Activated naive CD4-positive, alpha-beta T cell treated with anti-CD3 and anti-CD28 coated beads, Interleukin-2, amount 50 U/mL, for 24 hours (primary cell): ENCODE data around the gene PLAAT3.
"Not testable (repeated sequence)": the region's sequence is repeated elsewhere in the genome, so short reads cannot be mapped to it uniquely, and the experiment has no call there.

Experiments
- H3K27ac Mint-ChIP-seq: one replicate; pipeline ENCODE4 v1.8.0; 2021; ENCODE audit warnings: mild to moderate bottlenecking, mixed read lengths
- H3K27me3 Mint-ChIP-seq: one replicate; pipeline ENCODE4 v1.8.0; 2021; ENCODE audit warnings: mixed read lengths
- H3K36me3 Mint-ChIP-seq: one replicate; pipeline ENCODE4 v1.8.0; 2021; ENCODE audit warnings: mixed read lengths
- H3K4me1 Mint-ChIP-seq: one replicate; pipeline ENCODE4 v1.8.0; 2021; ENCODE audit warnings: mixed read lengths
- H3K4me3 Mint-ChIP-seq: one replicate; pipeline ENCODE4 v1.8.0; 2021; ENCODE audit warnings: mild to moderate bottlenecking, mixed read lengths
- H3K9me3 Mint-ChIP-seq: one replicate; pipeline ENCODE4 v1.8.0; 2021; ENCODE audit warnings: mixed read lengths

Gene PLAAT3

GRCh38 chr11:63613517-63614135, 607 bp downstream of the PLAAT3 start:
- no peak overlapping the region for H3K27ac Mint-ChIP-seq
- H3K36me3 Mint-ChIP-seq, result no peaks in the 10 kb centered on the region
- peaks cover 14% of the 10 kb centered on the region for H3K4me1 Mint-ChIP-seq
- H3K27me3 Mint-ChIP-seq, result no peaks in the 10 kb centered on the region
- no peaks in the 10 kb centered on the region for H3K9me3 Mint-ChIP-seq
- H3K4me3 Mint-ChIP-seq, result peak overlapping the region; percentile 78

GRCh38 chr11:63612181-63612580, 2.1 kb downstream of the PLAAT3 start:
- Mint-ChIP-seq H3K27ac (no peak overlapping the region), H3K36me3 (no peaks in the 10 kb centered on the region), H3K4me3 (no peak overlapping the region), H3K4me1 (peaks cover 14% of the 10 kb centered on the region), H3K9me3 (no peaks in the 10 kb centered on the region), H3K27me3 (no peaks in the 10 kb centered on the region)

- Mint-ChIP-seq H3K27me3 (no peaks in the 10 kb centered on the region), H3K4me1 (peaks cover 14% of the 10 kb centered on the region), H3K36me3 (no peaks in the 10 kb centered on the region), H3K9me3 (no peaks in the 10 kb centered on the region), H3K27ac (no peak overlapping the region), H3K4me3 (no peak overlapping the region)
Observed at GRCh38 chr11:63611395-63611747, 2.9 kb downstream of the PLAAT3 start.

DNA sequence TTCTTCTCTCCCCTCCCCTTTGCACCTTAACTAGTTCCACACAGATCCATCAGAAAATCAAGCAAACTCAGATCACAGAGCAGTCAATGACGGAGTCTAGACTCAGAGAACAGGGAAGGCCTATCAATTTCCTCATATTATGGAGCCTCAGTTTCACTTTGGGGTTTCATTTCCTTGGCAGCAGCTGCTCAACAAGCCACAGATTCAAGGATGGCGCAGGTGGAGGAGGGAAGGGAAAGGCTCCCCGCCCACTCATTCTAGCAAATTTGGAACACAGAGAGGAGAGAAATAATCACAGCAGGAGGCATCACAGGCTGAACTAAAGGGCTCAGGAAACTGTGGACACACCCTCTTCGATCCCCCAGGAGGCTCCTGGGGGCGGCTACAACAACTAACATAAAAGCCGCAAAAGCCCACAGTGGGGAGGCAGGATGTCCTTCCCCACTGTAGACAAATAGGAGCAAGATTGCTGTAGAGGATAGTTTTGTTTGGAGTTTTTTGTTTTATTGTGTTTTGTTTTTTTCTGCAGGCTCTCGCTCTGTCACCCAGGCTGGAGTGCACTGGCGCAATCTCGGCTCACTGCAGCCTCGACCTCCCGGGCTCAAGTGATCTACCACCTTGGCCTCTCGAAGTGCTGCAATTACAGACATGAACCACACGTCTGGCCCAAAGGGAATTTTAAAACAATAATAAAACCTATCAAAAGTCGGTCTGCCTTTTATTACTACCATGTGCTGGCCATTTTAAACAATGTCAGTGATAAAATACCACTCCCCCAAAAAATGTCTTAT, 3.4 kb downstream of the PLAAT3 start:
- Mint-ChIP-seq H3K27me3 (no peaks in the 10 kb centered on the region), H3K9me3 (no peaks in the 10 kb centered on the region), H3K36me3 (no peaks in the 10 kb centered on the region), H3K4me1 (peaks cover 14% of the 10 kb centered on the region), H3K27ac (no peak overlapping the region), H3K4me3 (no peak overlapping the region)

- Mint-ChIP-seq H3K4me1 (peaks cover 14% of the 10 kb centered on the region), H3K27ac (no peak overlapping the region), H3K36me3 (no peaks in the 10 kb centered on the region), H3K27me3 (no peaks in the 10 kb centered on the region), H3K4me3 (no peak overlapping the region), H3K9me3 (no peaks in the 10 kb centered on the region)
Observed at GRCh38 chr11:63609971-63610580, 4.2 kb downstream of the PLAAT3 start.

- Mint-ChIP-seq H3K4me1 (peaks cover 14% of the 10 kb centered on the region), H3K9me3 (no peaks in the 10 kb centered on the region), H3K27ac (no peak overlapping the region), H3K4me3 (no peak overlapping the region), H3K36me3 (no peaks in the 10 kb centered on the region), H3K27me3 (no peaks in the 10 kb centered on the region)
Observed at GRCh38 chr11:63609536-63609935, 4.7 kb downstream of the PLAAT3 start.

DNA sequence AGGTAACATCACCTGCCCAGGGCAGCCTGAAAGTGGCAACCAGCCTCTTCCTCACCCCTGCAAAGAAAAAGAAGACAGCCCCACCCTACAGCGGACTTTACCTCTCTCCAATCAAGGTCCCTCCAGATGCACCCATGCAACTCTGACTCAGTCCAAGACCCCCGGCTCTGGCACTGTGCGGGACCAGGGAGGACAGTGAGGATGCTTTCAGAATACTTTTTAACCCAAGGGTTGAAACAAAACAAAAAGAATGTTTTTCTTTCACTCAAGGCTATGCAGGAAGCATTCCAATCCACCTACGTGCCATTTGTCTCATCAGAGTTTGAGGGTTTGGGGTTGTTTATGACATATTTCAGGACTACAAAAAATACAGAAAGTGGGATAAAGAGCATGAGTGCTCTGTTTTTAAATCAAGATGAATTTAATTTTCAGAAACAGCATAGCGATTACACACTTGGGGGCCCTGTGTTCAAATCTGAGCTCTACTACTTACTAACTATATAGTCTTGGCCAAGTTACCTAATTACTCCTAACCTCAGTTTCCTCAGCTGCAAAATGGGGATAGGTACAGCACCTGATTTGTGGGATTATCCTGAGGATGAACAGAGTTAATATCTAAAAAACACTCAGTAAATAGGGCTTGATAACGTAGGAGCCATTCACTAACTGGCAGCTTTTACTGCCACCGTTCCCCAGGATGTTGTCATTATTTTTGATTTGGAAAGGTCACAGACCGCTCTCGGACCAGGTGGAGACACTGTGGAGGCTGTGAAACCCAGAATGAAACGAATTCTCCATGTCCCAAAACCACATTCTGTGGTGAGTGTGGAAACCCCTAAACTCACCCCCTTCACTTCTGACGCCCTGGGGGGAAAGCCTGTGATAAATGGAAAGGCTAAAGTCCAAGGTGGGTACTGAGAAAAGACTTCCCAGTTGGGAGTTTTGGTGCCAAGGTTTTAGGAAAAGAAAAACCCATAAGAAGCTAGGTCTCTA, 5.6 kb downstream of the PLAAT3 start:
- Mint-ChIP-seq H3K27ac (no peak overlapping the region), H3K36me3 (no peaks in the 10 kb centered on the region)

DNA sequence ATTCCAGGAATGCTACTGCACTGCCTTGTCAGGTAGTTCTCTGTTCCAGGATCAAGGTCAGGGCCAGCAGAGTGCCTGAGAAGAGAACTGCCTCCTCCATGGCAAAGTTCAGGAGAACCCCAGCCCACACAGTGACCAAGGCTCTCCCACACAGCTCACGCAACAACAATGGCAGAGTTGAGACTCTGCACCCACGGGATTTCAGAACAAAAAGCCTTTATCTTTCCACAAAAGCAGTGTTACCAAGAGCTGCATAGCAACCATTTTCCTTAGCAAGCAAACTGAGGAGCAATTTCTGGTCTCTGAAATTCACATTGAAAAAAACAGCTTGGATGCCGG, 11.1 kb downstream of the PLAAT3 start:
- Mint-ChIP-seq H3K27ac (no peak overlapping the region), H3K9me3 (no peaks in the 10 kb centered on the region), H3K27me3 (no peaks in the 10 kb centered on the region), H3K36me3 (no peaks in the 10 kb centered on the region), H3K4me1 (peaks cover 5% of the 10 kb centered on the region), H3K4me3 (no peak overlapping the region)

More for the DNA sequence above, 5.6 kb downstream of the PLAAT3 start:
- H3K9me3 Mint-ChIP-seq, result no peaks in the 10 kb centered on the region
- no peaks in the 10 kb centered on the region for H3K27me3 Mint-ChIP-seq
- no peak overlapping the region for H3K4me3 Mint-ChIP-seq
- peaks cover 14% of the 10 kb centered on the region for H3K4me1 Mint-ChIP-seq

- H3K36me3 Mint-ChIP-seq, H3K27ac Mint-ChIP-seq, H3K27me3 Mint-ChIP-seq, H3K4me1 Mint-ChIP-seq, H3K4me3 Mint-ChIP-seq, H3K9me3 Mint-ChIP-seq: not testable (repeated sequence)
Observed at GRCh38 chr11:63602290-63603179, 11.7 kb downstream of the PLAAT3 start.

- no peak overlapping the region for H3K27ac Mint-ChIP-seq
- H3K36me3 Mint-ChIP-seq, result no peaks in the 10 kb centered on the region
- H3K4me3 Mint-ChIP-seq, result no peak overlapping the region
- peaks cover 5% of the 10 kb centered on the region for H3K4me1 Mint-ChIP-seq
- no peaks in the 10 kb centered on the region for H3K9me3 Mint-ChIP-seq
- no peaks in the 10 kb centered on the region for H3K27me3 Mint-ChIP-seq
Observed at GRCh38 chr11:63599211-63600122, 14.8 kb downstream of the PLAAT3 start.

DNA sequence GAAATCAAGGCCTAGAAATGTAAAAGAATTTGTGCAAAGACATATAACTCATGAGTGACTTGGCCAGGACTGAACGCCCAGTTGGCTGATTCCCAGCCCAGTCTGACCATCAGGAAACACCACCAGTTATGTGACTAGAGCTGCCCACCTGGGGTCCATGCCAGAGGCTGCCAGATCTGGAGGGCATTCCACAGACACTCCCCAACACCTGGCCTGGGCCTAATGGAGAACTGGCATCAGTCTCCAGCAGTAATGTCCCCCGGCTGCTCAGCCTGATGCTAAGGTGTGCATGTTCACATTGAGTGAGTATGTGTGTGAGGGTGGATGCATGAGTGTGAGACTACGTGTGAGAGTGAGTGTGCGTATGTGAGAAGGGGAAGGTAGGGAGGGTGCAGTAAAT, 15.7 kb downstream of the PLAAT3 start:
- Mint-ChIP-seq H3K27ac (peak overlapping the region; percentile 6), H3K4me3 (no peak overlapping the region), H3K27me3 (no peaks in the 10 kb centered on the region), H3K9me3 (no peaks in the 10 kb centered on the region), H3K36me3 (peaks cover 2% of the 10 kb centered on the region), H3K4me1 (peaks cover 5% of the 10 kb centered on the region)

GRCh38 chr11:63595296-63595695, 18.9 kb downstream of the PLAAT3 start:
- Mint-ChIP-seq H3K27ac (no peak overlapping the region), H3K4me3 (no peak overlapping the region), H3K27me3 (no peaks in the 10 kb centered on the region), H3K9me3 (no peaks in the 10 kb centered on the region), H3K36me3 (peaks cover 2% of the 10 kb centered on the region), H3K4me1 (no peaks in the 10 kb centered on the region)

DNA sequence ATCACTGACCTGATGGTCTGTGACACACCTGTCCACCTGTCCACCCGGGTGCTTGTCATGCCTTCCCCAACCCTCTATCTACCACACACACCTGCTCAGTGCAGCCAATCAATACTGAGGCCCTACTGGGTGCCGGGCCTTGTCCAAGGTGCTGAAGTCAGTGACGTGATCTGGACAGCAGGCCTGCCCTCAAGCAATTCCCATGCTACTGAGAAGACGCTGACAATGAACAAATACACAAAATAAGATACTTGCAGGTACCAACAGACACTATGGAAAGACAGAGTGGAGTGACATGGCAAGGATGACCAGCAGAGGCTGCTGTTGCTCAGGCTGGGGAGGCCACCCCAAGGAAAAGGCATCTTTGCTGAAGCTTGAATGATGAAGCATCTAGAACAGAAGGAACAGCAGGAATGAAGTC, 21.2 kb downstream of the PLAAT3 start:
- H3K9me3 Mint-ChIP-seq, result no peaks in the 10 kb centered on the region
- no peaks in the 10 kb centered on the region for H3K27me3 Mint-ChIP-seq
- no peaks in the 10 kb centered on the region for H3K4me1 Mint-ChIP-seq
- H3K4me3 Mint-ChIP-seq, result no peak overlapping the region
- peaks cover 2% of the 10 kb centered on the region for H3K36me3 Mint-ChIP-seq
- no peak overlapping the region for H3K27ac Mint-ChIP-seq
